ENCODE data around the gene MAPRE2. TPM values are rescaled to one million over a fixed set of nuclear protein-coding genes. Genes with fewer than 3 reads are reported as not detected.

MAPRE2 gene
- polyA plus RNA-seq, 5 donors, result 38.4 to 53.1 (median 51.1) TPM

- DNase-seq, result no peak
Measured at GRCh38 chr18:35060122-35060815, 19.1 kb downstream of the MAPRE2 start.

GRCh38 chr18:35061336-35061735, 20.1 kb downstream of the MAPRE2 start:
- no peak for DNase-seq

GRCh38 chr18:35061804-35062203, 20.6 kb downstream of the MAPRE2 start:
- DNase-seq, result no peak

- no peak for DNase-seq
Measured at GRCh38 chr18:35062408-35062807, 21.2 kb downstream of the MAPRE2 start.

- no peak for DNase-seq
Measured at GRCh38 chr18:35063875-35064690, 22.9 kb downstream of the MAPRE2 start.

- DNase-seq, result no peak
Measured at GRCh38 chr18:35067454-35067853, 26.2 kb downstream of the MAPRE2 start.

GRCh38 chr18:35071819-35072247, 30.6 kb downstream of the MAPRE2 start:
- DNase-seq, result no peak

- DNase-seq, result no peak
Measured at GRCh38 chr18:35072616-35073015, 31.4 kb downstream of the MAPRE2 start.

- no peak for DNase-seq
Measured at GRCh38 chr18:35073186-35074105, 32.2 kb downstream of the MAPRE2 start.

- DNase-seq, result no peak
Measured at GRCh38 chr18:35074581-35074980, 33.4 kb downstream of the MAPRE2 start.

- DNase-seq, result no peak
Measured at GRCh38 chr18:35075132-35075531, 33.9 kb downstream of the MAPRE2 start.

GRCh38 chr18:35076135-35076924, 35.1 kb downstream of the MAPRE2 start:
- DNase-seq, result no peak

GRCh38 chr18:35077937-35078336, 36.7 kb downstream of the MAPRE2 start:
- no peak for DNase-seq

- no peak for DNase-seq
Measured at GRCh38 chr18:35080058-35080457, 38.8 kb downstream of the MAPRE2 start.

- DNase-seq, result no peak
Measured at GRCh38 chr18:35083174-35083712, 42.0 kb downstream of the MAPRE2 start.

- no peak for DNase-seq
Measured at GRCh38 chr18:35084494-35085449, 43.6 kb downstream of the MAPRE2 start.

GRCh38 chr18:35085450-35086380, 44.5 kb downstream of the MAPRE2 start:
- no peak for DNase-seq

- no peak for DNase-seq
Measured at GRCh38 chr18:35086704-35087103, 45.5 kb downstream of the MAPRE2 start.

- no peak for DNase-seq
Measured at GRCh38 chr18:35087726-35088125, 46.5 kb downstream of the MAPRE2 start.

All from right lung (tissue), 5 donors.